ENCODE measurements around the gene OTOP3. TPM values are rescaled to one million over a fixed set of nuclear protein-coding genes. Genes with fewer than 3 reads are reported as not detected.

The OTOP3 gene
- total and polyA plus RNA-seq, 2 experiments from 2014 or later, result not detected

DNA sequence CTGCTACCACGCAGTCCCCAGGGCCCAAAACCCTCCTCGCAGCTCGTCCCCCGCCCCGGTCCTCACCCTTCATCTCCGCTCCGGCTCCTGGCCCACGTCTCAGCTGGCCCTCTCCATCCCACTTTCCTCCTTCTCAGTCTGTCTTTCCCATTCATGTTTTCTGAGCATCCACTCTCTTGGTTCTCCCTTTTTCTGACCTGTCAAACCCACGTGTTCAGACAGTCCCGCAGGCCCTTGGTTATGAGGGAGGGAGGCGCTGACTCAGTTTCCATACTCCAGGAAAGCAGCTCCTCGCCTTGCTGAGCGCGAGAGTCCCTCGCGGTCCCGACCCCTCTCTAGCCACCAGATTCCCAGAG lies 37.3 kb downstream of the OTOP3 start:
- H3K4me3 ChIP-seq, result peak overlapping the region; percentile 75
- H3K27ac ChIP-seq (ENCODE audit: low read depth), result no peak overlapping the region
- H3K4me2 ChIP-seq, result peak overlapping the region; percentile 90
- Mint-ChIP-seq H3K36me3 (ENCODE audit: low read depth) (no peaks in the 10 kb centered on the region; the same call in 2 of the 3 replicates), H3K4me1 (peaks cover 11% of the 10 kb centered on the region), H3K4me3 (peak overlapping the region; percentile 73), H3K27ac (no peak overlapping the region), H3K9me3 (no peaks in the 10 kb centered on the region), H3K27me3 (ENCODE audit: insufficient read depth, low read depth, poor library complexity) (peaks cover 52% of the 10 kb centered on the region)
- H2AFZ ChIP-seq, result peak overlapping the region; percentile 93
- no peak for DNase-seq (ENCODE audit: low spot score)
- no peaks in the 10 kb centered on the region for H3K79me2 ChIP-seq (replicated peaks; ENCODE audit: insufficient read depth)
- H4K20me1 ChIP-seq (replicated peaks; ENCODE audit: insufficient read depth), result no peaks in the 10 kb centered on the region
- peaks cover 8% of the 10 kb centered on the region; the same call in 1 of the 2 replicates for H3K4me1 ChIP-seq (ENCODE audit: insufficient read depth)
- peaks cover 53% of the 10 kb centered on the region for H3K27me3 ChIP-seq (ENCODE audit: insufficient read depth)
- H3K36me3 ChIP-seq (ENCODE audit: insufficient read depth), result no peaks in the 10 kb centered on the region
- no peak for ATAC-seq
- no peaks in the 10 kb centered on the region for H3F3A ChIP-seq (replicated peaks; ENCODE audit: low read depth)
- TF ChIP-seq EZH2 (IDR thresholded peaks at IDR 0.05; ENCODE audit: low read depth, unreplicated experiment), result peak; percentile 64
- TF ChIP-seq, protein P1, sequence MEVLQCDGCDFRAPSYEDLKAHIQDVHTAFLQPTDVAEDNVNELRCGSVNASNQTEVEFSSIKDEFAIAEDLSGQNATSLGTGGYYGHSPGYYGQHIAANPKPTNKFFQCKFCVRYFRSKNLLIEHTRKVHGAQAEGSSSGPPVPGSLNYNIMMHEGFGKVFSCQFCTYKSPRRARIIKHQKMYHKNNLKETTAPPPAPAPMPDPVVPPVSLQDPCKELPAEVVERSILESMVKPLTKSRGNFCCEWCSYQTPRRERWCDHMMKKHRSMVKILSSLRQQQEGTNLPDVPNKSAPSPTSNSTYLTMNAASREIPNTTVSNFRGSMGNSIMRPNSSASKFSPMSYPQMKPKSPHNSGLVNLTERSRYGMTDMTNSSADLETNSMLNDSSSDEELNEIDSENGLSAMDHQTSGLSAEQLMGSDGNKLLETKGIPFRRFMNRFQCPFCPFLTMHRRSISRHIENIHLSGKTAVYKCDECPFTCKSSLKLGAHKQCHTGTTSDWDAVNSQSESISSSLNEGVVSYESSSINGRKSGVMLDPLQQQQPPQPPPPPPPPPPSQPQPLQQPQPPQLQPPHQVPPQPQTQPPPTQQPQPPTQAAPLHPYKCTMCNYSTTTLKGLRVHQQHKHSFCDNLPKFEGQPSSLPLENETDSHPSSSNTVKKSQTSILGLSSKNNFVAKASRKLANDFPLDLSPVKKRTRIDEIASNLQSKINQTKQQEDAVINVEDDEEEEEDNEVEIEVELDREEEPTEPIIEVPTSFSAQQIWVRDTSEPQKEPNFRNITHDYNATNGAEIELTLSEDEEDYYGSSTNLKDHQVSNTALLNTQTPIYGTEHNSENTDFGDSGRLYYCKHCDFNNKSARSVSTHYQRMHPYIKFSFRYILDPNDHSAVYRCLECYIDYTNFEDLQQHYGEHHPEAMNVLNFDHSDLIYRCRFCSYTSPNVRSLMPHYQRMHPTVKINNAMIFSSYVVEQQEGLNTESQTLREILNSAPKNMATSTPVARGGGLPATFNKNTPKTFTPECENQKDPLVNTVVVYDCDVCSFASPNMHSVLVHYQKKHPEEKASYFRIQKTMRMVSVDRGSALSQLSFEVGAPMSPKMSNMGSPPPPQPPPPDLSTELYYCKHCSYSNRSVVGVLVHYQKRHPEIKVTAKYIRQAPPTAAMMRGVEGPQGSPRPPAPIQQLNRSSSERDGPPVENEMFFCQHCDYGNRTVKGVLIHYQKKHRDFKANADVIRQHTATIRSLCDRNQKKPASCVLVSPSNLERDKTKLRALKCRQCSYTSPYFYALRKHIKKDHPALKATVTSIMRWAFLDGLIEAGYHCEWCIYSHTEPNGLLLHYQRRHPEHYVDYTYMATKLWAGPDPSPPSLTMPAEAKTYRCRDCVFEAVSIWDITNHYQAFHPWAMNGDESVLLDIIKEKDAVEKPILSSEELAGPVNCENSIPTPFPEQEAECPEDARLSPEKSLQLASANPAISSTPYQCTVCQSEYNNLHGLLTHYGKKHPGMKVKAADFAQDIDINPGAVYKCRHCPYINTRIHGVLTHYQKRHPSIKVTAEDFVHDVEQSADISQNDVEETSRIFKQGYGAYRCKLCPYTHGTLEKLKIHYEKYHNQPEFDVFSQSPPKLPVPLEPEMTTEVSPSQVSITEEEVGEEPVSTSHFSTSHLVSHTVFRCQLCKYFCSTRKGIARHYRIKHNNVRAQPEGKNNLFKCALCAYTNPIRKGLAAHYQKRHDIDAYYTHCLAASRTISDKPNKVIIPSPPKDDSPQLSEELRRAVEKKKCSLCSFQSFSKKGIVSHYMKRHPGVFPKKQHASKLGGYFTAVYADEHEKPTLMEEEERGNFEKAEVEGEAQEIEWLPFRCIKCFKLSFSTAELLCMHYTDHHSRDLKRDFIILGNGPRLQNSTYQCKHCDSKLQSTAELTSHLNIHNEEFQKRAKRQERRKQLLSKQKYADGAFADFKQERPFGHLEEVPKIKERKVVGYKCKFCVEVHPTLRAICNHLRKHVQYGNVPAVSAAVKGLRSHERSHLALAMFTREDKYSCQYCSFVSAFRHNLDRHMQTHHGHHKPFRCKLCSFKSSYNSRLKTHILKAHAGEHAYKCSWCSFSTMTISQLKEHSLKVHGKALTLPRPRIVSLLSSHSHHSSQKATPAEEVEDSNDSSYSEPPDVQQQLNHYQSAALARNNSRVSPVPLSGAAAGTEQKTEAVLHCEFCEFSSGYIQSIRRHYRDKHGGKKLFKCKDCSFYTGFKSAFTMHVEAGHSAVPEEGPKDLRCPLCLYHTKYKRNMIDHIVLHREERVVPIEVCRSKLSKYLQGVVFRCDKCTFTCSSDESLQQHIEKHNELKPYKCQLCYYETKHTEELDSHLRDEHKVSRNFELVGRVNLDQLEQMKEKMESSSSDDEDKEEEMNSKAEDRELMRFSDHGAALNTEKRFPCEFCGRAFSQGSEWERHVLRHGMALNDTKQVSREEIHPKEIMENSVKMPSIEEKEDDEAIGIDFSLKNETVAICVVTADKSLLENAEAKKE (CRISPR knock-in tag; IDR thresholded peaks at IDR 0.05), result no peak
- H3K9me2 ChIP-seq (ENCODE audit: insufficient read depth), result no peaks in the 10 kb centered on the region

DNA sequence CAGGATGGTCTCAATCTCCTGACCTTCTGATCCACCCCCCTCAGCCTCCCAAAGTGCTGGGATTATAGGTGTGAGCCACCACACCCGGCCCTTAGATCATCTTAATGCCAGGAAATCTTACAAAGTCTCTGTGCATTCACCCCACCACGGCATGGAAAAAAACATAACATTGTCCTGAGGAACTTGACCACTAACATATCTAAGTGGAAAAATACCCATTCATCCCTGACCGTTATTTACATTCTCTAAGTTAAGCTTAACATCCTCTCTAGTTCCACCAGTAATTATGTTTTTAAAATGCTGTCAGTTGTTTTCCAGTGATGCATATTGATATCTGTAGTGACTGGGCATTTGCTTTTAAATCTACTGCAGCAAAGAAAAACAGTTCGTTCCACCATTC lies 40.2 kb downstream of the OTOP3 start:
- Mint-ChIP-seq H3K9me3 (no peaks in the 10 kb centered on the region), H3K36me3 (ENCODE audit: low read depth) (no peaks in the 10 kb centered on the region; the same call in 2 of the 3 replicates), H3K4me3 (no peak overlapping the region), H3K27ac (no peak overlapping the region), H3K27me3 (ENCODE audit: insufficient read depth, low read depth, poor library complexity) (peaks cover 49% of the 10 kb centered on the region), H3K4me1 (peaks cover 3% of the 10 kb centered on the region; the same call in 1 of the 3 replicates)
- H4K20me1 ChIP-seq (replicated peaks; ENCODE audit: insufficient read depth), result no peaks in the 10 kb centered on the region
- H3K4me3 ChIP-seq, result no peak overlapping the region
- no peaks in the 10 kb centered on the region for H3K79me2 ChIP-seq (replicated peaks; ENCODE audit: insufficient read depth)
- DNase-seq (ENCODE audit: low spot score) (no peak), ATAC-seq (no peak)
- no peaks in the 10 kb centered on the region for H3K36me3 ChIP-seq (ENCODE audit: insufficient read depth)
- H2AFZ ChIP-seq, result no peak overlapping the region
- H3F3A ChIP-seq (replicated peaks; ENCODE audit: low read depth), result no peaks in the 10 kb centered on the region
- H3K4me1 ChIP-seq (ENCODE audit: insufficient read depth), result peaks cover 4% of the 10 kb centered on the region; the same call in 1 of the 2 replicates
- no peak overlapping the region for H3K27ac ChIP-seq (ENCODE audit: low read depth)
- no peaks in the 10 kb centered on the region for H3K9me2 ChIP-seq (ENCODE audit: insufficient read depth)
- peaks cover 50% of the 10 kb centered on the region for H3K27me3 ChIP-seq (ENCODE audit: insufficient read depth)
- TF ChIP-seq, protein P2, sequence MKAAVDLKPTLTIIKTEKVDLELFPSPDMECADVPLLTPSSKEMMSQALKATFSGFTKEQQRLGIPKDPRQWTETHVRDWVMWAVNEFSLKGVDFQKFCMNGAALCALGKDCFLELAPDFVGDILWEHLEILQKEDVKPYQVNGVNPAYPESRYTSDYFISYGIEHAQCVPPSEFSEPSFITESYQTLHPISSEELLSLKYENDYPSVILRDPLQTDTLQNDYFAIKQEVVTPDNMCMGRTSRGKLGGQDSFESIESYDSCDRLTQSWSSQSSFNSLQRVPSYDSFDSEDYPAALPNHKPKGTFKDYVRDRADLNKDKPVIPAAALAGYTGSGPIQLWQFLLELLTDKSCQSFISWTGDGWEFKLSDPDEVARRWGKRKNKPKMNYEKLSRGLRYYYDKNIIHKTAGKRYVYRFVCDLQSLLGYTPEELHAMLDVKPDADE (IDR thresholded peaks at IDR 0.05), result no peak
- TF ChIP-seq JUNB (IDR thresholded peaks at IDR 0.05; ENCODE audit: unreplicated experiment) (no peak), NANOG (IDR thresholded peaks at IDR 0.05; ENCODE audit: borderline replicate concordance) (no peak)
- H3K4me2 ChIP-seq, result no peak overlapping the region

Data from GM23338 (cell line).